SJSA1 (cell line): ENCODE measurements around the gene TBX2. TPM values are rescaled to one million over a fixed set of nuclear protein-coding genes. Genes with fewer than 3 reads are reported as not detected.

Experiments
- DNase-seq, 2 experiments: peaks; one replicate each; pipeline ENCODE4 v3.0.0-alpha.2; 2015 to 2020; ENCODE audit warnings: low spot score in 2 of 2, low read depth in 1 of 2
- H3K27ac ChIP-seq: fragments of 250-450 bp; sonication (Bioruptor Pico); 2 replicates; pipeline ENCODE4 v1.5.1; 2020; ENCODE audit warnings: mild to moderate bottlenecking, moderate library complexity
- H3K27me3 ChIP-seq: fragments of 250-450 bp; sonication (Bioruptor Pico); replicated peaks from 2 replicates; pipeline ENCODE4 v1.5.1; 2020; ENCODE audit warnings: mild to moderate bottlenecking, moderate library complexity
- H3K36me3 ChIP-seq: fragments of 250-450 bp; sonication (Bioruptor Pico); 2 replicates; pipeline ENCODE4 v1.5.1; 2020; ENCODE audit warnings: mild to moderate bottlenecking
- H3K4me1 ChIP-seq: fragments of 250-450 bp; sonication (Bioruptor Pico); replicated peaks from 2 replicates; pipeline ENCODE4 v1.6.1; 2021; ENCODE audit warnings: mild to moderate bottlenecking
- H3K4me3 ChIP-seq: fragments of 250-450 bp; sonication (Bioruptor Pico); 2 replicates; pipeline ENCODE4 v1.5.1; 2020; ENCODE audit warnings: mild to moderate bottlenecking
- H3K9me3 ChIP-seq: fragments of 250-450 bp; sonication (Bioruptor Pico); replicated peaks from 2 replicates; pipeline ENCODE4 v1.5.1; 2020; ENCODE audit warnings: mild to moderate bottlenecking
- total RNA-seq: library from RNA; depleted of rRNA; stranded (reverse); fragments of >200 nt; shearing (Covaris generic); gene quantifications from 2 replicates; pipeline ENCODE4 v1.2.3, GENCODE V29; 2014

Gene TBX2
- total RNA-seq, 1 experiment from 2014 or later: 6.8 TPM

DNA sequence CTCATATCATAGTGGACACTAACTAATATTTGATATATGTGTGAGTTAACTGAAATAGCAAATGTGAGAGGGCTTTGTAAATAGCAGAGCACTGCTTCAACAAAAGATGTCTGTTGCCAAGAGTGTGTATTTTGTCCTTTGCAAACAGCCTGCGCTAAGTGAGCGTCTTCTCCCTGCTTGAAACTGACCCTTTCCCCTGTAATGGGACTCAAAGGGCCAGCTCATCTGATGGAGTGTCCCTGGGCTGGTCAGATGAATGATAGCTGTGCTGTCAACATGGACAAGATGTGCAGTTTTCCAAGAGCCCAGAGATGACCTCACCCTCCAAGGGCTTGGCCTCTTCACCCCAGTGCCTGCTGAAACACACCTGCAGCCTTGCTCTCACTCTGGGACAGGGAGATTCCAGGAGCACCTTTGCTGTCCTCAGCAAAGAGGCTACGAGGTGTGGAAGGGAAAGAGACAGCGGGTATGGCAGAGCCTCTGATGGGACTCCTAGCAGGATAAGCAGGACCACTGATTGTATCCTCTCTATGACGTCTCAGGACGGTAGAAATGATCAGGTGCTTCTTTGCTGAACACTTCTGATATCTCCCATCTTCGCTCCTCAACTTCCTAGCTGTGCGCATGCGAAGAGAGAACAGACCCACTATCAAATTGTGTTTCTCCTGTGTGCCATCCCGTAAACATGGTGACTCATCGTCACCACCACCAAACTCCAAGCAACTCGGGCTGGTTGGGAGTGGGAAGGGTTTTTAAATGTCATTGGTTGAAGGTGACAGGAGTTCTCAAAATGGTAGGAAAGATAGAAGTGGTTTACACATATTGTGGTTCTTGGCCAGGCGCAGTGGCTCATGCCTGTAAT lies 35.8 kb upstream of the TBX2 start:
- Histone ChIP-seq H3K27ac (no peak overlapping the region), H3K4me3 (no peak overlapping the region), H3K4me1 (0 out of 2 replicates have a peak, but pooled peaks cover 3% of the 10 kb centered on the region), H3K9me3 (no peaks in the 10 kb centered on the region; the same call in 1 of the 2 replicates), H3K27me3 (no peaks in the 10 kb centered on the region), H3K36me3 (no peaks in the 10 kb centered on the region)
- no peak for DNase-seq

GRCh38 chr17:61364463-61364846 lies 35.2 kb upstream of the TBX2 start:
- Histone ChIP-seq H3K4me1 (0 out of 2 replicates have a peak, but pooled peaks cover 3% of the 10 kb centered on the region), H3K27ac (no peak overlapping the region), H3K4me3 (no peak overlapping the region), H3K9me3 (no peaks in the 10 kb centered on the region; the same call in 1 of the 2 replicates), H3K27me3 (no peaks in the 10 kb centered on the region), H3K36me3 (no peaks in the 10 kb centered on the region)
- no peak for DNase-seq

GRCh38 chr17:61366076-61366714 lies 33.4 kb upstream of the TBX2 start:
- no peak for DNase-seq

GRCh38 chr17:61366715-61367413 lies 32.8 kb upstream of the TBX2 start:
- H3K27ac ChIP-seq: no peak overlapping the region
- DNase-seq: no peak

More at GRCh38 chr17:61366076-61366714, 33.4 kb upstream of the TBX2 start:
- H3K27ac ChIP-seq: no peak overlapping the region
- no peaks in the 10 kb centered on the region for H3K27me3 ChIP-seq
- no peaks in the 10 kb centered on the region for H3K4me1 ChIP-seq
- no peaks in the 10 kb centered on the region; the same call in 1 of the 2 replicates for H3K9me3 ChIP-seq
- H3K4me3 ChIP-seq: no peak overlapping the region
- H3K36me3 ChIP-seq: no peaks in the 10 kb centered on the region

DNA sequence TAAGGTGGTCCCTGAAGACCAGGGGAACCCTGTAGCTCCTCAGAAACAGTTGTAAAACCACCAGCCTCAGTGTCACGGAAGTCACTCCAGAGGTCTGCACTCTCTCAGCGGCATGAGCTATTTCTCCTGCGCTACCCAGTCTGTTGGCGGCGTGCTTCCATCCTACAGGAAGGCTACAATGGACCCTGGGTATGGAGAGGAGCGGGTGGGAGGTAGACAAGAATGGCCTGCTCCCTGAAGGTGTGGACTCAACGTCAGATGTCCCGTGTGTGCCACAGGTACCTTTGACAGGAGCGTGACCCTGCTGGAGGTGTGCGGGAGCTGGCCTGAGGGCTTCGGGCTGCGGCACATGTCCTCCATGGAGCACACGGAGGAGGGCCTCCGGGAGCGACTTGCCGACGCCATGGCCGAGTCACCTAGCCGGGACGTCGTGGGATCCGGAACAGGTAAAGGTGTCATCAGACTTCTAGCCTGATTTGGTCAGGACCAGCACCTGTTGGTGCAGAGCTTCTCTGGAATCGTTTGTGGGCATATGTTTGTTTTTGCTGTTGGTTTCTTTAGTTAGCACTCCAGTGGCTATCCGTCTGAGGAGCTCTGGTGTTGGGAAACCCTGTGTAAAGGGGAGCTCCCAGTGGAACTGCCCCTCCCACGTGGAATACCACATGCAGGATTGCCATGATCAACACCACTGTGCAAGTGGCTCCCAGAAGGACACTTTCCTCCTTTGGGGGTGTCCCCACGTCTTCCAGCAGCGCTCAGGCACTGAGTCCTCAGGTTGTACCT lies 31.4 kb upstream of the TBX2 start:
- no peak overlapping the region for H3K27ac ChIP-seq
- no peaks in the 10 kb centered on the region for H3K4me1 ChIP-seq
- H3K36me3 ChIP-seq: no peaks in the 10 kb centered on the region
- H3K4me3 ChIP-seq: no peak overlapping the region
- no peaks in the 10 kb centered on the region for H3K9me3 ChIP-seq
- no peak for DNase-seq
- no peaks in the 10 kb centered on the region for H3K27me3 ChIP-seq

More at GRCh38 chr17:61366715-61367413, 32.8 kb upstream of the TBX2 start:
- Histone ChIP-seq H3K9me3 (no peaks in the 10 kb centered on the region; the same call in 1 of the 2 replicates), H3K4me1 (no peaks in the 10 kb centered on the region), H3K27me3 (no peaks in the 10 kb centered on the region), H3K4me3 (no peak overlapping the region), H3K36me3 (no peaks in the 10 kb centered on the region)

GRCh38 chr17:61368832-61369450 lies 30.7 kb upstream of the TBX2 start:
- DNase-seq: no peak
- H3K27me3 ChIP-seq: no peaks in the 10 kb centered on the region
- no peak overlapping the region for H3K4me3 ChIP-seq
- no peak overlapping the region for H3K27ac ChIP-seq
- H3K36me3 ChIP-seq: no peaks in the 10 kb centered on the region
- H3K9me3 ChIP-seq: no peaks in the 10 kb centered on the region
- no peaks in the 10 kb centered on the region for H3K4me1 ChIP-seq

DNA sequence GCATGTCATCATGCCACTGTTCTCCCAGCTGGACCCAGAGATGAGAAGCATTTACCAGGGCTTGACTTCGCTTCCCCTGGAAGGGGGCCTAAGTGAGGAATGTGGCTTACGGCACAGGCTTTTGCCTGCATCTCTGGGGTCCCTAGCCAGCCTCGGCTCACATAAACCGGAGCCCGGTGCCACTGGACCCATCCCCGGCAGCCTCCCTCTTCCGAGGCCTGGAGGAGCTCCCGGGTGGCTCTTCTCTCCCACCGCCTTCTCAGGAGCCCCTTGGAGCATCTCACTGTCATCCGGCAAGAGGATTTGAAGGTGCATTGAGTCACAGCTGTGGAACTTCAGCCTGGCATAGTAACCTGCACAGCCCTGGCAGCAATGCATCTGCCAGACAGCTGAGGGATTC lies 29.9 kb upstream of the TBX2 start:
- H3K4me1 ChIP-seq: no peaks in the 10 kb centered on the region
- H3K27ac ChIP-seq: no peak overlapping the region
- H3K9me3 ChIP-seq: no peaks in the 10 kb centered on the region
- H3K36me3 ChIP-seq: no peaks in the 10 kb centered on the region
- DNase-seq: no peak
- H3K27me3 ChIP-seq: no peaks in the 10 kb centered on the region
- no peak overlapping the region for H3K4me3 ChIP-seq

- no peak for DNase-seq
- Histone ChIP-seq H3K27me3 (no peaks in the 10 kb centered on the region), H3K4me1 (no peaks in the 10 kb centered on the region), H3K27ac (no peak overlapping the region), H3K4me3 (no peak overlapping the region), H3K36me3 (no peaks in the 10 kb centered on the region), H3K9me3 (no peaks in the 10 kb centered on the region; the same call in 1 of the 2 replicates)
Observed at GRCh38 chr17:61371179-61371578, 28.5 kb upstream of the TBX2 start.

DNA sequence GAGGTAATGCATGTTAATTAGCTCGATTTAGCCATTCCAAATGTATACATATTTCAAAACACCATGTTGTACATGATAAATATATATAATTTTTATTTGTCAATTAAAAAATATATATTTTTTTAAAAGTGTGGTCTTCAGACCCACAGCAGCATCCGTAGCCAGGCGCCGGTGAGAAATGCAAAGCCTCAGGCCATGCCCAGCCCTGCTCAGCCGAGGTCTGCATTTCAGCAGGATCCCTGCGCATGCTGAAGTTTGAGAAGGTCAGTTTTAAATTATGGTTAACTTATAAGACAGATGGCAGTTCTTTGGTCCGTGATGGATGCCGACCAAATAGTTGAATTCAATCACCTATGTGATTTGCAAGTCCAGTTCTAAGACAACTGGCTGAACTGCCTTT lies 28.0 kb upstream of the TBX2 start:
- no peaks in the 10 kb centered on the region for H3K4me1 ChIP-seq
- H3K4me3 ChIP-seq: no peak overlapping the region
- no peaks in the 10 kb centered on the region for H3K27me3 ChIP-seq
- no peaks in the 10 kb centered on the region; the same call in 1 of the 2 replicates for H3K9me3 ChIP-seq
- DNase-seq: no peak
- H3K27ac ChIP-seq: no peak overlapping the region
- H3K36me3 ChIP-seq: no peaks in the 10 kb centered on the region

DNA sequence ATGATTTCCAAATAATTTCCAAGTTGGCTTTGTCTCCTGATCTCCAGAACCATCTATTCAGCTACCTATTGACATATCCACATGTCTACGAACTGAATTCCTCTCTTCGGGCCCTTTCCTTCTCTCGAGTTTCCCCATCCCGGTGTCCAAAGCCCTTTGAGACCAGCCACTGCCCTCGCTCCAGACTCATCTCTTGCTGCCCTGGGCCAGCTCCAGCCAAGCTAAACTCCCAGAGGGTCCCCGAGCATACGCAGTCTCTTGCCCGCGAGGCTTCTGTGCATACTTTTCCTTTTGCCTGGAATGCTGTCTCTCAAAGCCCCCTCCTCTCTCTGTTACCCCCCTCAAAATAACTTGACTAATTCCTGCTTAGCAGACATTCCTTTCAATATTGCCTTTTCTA lies 27.2 kb upstream of the TBX2 start:
- no peak overlapping the region for H3K4me3 ChIP-seq
- H3K27me3 ChIP-seq: no peaks in the 10 kb centered on the region
- H3K9me3 ChIP-seq: no peaks in the 10 kb centered on the region; the same call in 1 of the 2 replicates
- no peak overlapping the region for H3K27ac ChIP-seq
- no peaks in the 10 kb centered on the region for H3K36me3 ChIP-seq
- H3K4me1 ChIP-seq: no peaks in the 10 kb centered on the region
- DNase-seq: no peak

- Histone ChIP-seq H3K27me3 (no peaks in the 10 kb centered on the region), H3K27ac (no peak overlapping the region)
- no peak for DNase-seq
Observed at GRCh38 chr17:61376931-61377838, 22.5 kb upstream of the TBX2 start.

More at GRCh38 chr17:61376931-61377838, 22.5 kb upstream of the TBX2 start:
- H3K36me3 ChIP-seq: no peaks in the 10 kb centered on the region
- no peak overlapping the region for H3K4me3 ChIP-seq
- H3K4me1 ChIP-seq: no peaks in the 10 kb centered on the region
- H3K9me3 ChIP-seq: no peaks in the 10 kb centered on the region; the same call in 1 of the 2 replicates
